Lung (tissue), 12 donors: ENCODE data around the gene ASPM. TPM values are rescaled to one million over a fixed set of nuclear protein-coding genes. Genes with fewer than 3 reads are reported as not detected.

Experiments
- ATAC-seq: fragments of 200-7000 bp; cut with Tn5 transposase; one replicate; pipeline ENCODE4 v1.9.1; 2020; ENCODE audit warnings: moderate number of reproducible peaks; ENCODE audit not compliant: insufficient read depth, low FRiP score
- DNase-seq, 3 donors: peaks; one replicate each; pipeline ENCODE4 v3.0.0-alpha.2; 2013 to 2017
- H3K27ac ChIP-seq, 2 donors: one replicate each; pipeline ENCODE4 v1.5.1; 2013; ENCODE audit warnings: mild to moderate bottlenecking in 2 of 2, moderate library complexity in 2 of 2, control low read depth in 1 of 2, inconsistent platforms in 1 of 2, low read depth in 1 of 2, low read length in 1 of 2
- H3K27me3 ChIP-seq, 3 donors: one replicate each; pipeline ENCODE4 v1.5.1; 2013; ENCODE audit warnings: low read length in 2 of 3; ENCODE audit not compliant: control insufficient read depth in 3 of 3, insufficient read depth in 3 of 3
- H3K36me3 ChIP-seq, 4 donors: one replicate each; pipeline ENCODE4 v1.5.1; 2013; ENCODE audit warnings: low read length in 4 of 4, mild to moderate bottlenecking in 1 of 4, moderate library complexity in 1 of 4; ENCODE audit not compliant: control insufficient read depth in 4 of 4, insufficient read depth in 4 of 4
- H3K4me1 ChIP-seq, 5 donors: one replicate each; pipeline ENCODE4 v1.5.1; 2013; ENCODE audit warnings: low read length in 5 of 5, mild to moderate bottlenecking in 2 of 5, moderate library complexity in 1 of 5; ENCODE audit not compliant: control insufficient read depth in 5 of 5, insufficient read depth in 5 of 5
- H3K4me3 ChIP-seq: one replicate; pipeline ENCODE4 v1.5.1; 2013; ENCODE audit warnings: mild to moderate bottlenecking, control low read depth, moderate library complexity
- H3K9ac ChIP-seq, 2 donors: one replicate each; pipeline ENCODE4 v1.5.1; 2013; ENCODE audit warnings: low read length in 2 of 2, control low read depth in 1 of 2; ENCODE audit not compliant: insufficient read depth in 1 of 2
- H3K9me3 ChIP-seq, 4 donors: one replicate each; pipeline ENCODE4 v1.5.1; 2013; ENCODE audit warnings: low read length in 3 of 4, mild to moderate bottlenecking in 1 of 4, moderate library complexity in 1 of 4; ENCODE audit not compliant: control insufficient read depth in 4 of 4, insufficient read depth in 3 of 4
- WGBS, 2 donors: extraction: QIAGEN DNeasy Blood & Tissue Kit; methylation state at CpG; one replicate each; pipeline ENCODE4 v1.1.7; 2013; 5-methylcytosine and 5-hydroxymethylcytosine counted together
- polyA plus RNA-seq, 2 donors: library from polyadenylated mRNA; stranded (reverse); fragments of 200-250 nt; gene quantifications; one replicate each; pipeline ENCODE4 v1.2.1, GENCODE V29; 2013
- total RNA-seq, 2 donors: library from RNA; depleted of rRNA in 1 of 2; stranded (reverse); fragments of >200 nt in 1 of 2; gene quantifications; one replicate each; pipeline ENCODE4 v1.2.1, GENCODE V29; 2014 to 2021
- TF ChIP-seq, protein P1 (sequence below): IDR thresholded peaks from 2 replicates; pipeline ENCODE4 v1.5.1; 2012; ENCODE audit warnings: mild to moderate bottlenecking; ENCODE audit errors: control extremely low read depth, extremely low read depth
- donor health status: control.
- donor health status: control.
- donor health status: Bipolar disorder and iron deficiency.
- donor health status: healthy.
- donor health status: DM: yes; HTN: yes; CAD: no.

ASPM gene
- total and polyA plus RNA-seq, 4 donors: 0.47 to 7.3 (median 0.55) TPM

DNA sequence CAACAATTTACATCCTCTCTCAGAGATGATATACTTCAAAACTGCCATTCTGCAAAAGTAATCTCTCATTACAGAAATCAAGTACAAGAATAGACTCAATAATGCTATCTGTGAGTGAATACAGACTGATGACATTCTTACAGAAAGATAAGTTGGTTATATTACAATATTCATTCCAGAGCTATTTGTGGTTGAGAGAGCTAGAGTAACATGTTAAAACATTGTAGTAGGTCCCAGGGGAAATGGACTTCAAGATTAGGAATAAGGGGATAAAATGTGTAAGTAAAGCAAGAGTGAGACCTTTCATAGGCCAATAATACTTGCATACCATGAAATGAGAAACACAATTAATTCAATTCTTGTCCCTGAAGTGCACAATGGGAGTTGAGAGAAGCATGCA lies 80.9 kb downstream of the ASPM start:
- Histone ChIP-seq H3K9me3 (peaks cover 0 to 4% (median 0%) of the 10 kb centered on the region in 4 donors), H3K27ac (no peak overlapping the region), H3K4me1 (no peaks in the 10 kb centered on the region), H3K27me3 (no peaks in the 10 kb centered on the region), H3K9ac (no peak overlapping the region), H3K36me3 (no peaks in the 10 kb centered on the region), H3K4me3 (no peak overlapping the region)
- TF ChIP-seq, protein P1, sequence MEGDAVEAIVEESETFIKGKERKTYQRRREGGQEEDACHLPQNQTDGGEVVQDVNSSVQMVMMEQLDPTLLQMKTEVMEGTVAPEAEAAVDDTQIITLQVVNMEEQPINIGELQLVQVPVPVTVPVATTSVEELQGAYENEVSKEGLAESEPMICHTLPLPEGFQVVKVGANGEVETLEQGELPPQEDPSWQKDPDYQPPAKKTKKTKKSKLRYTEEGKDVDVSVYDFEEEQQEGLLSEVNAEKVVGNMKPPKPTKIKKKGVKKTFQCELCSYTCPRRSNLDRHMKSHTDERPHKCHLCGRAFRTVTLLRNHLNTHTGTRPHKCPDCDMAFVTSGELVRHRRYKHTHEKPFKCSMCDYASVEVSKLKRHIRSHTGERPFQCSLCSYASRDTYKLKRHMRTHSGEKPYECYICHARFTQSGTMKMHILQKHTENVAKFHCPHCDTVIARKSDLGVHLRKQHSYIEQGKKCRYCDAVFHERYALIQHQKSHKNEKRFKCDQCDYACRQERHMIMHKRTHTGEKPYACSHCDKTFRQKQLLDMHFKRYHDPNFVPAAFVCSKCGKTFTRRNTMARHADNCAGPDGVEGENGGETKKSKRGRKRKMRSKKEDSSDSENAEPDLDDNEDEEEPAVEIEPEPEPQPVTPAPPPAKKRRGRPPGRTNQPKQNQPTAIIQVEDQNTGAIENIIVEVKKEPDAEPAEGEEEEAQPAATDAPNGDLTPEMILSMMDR: no peak
- ATAC-seq: no peak
- DNase-seq: no peak

DNA sequence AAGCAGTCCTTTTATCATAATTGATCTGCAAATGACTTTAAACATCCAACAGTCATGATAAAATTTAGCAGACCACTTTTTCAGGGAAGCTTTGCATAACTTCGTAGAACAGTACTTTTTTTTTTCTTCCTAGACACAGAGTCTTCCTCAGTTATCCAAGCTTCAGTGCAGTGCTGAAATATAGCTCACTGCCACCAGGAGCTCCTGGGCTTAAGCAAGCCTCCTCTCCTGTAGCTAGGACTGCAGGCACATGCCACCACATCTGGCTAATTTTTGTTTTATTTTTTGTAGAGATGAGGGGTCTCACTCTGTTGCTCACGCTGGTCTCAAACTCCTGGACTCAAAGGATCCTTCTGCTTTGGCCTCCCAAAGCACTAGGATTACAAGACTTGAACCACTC lies 83.3 kb downstream of the ASPM start:
- TF ChIP-seq, protein P1: no peak
- Histone ChIP-seq H3K4me3 (no peak overlapping the region), H3K9me3 (no peaks in the 10 kb centered on the region), H3K9ac (no peak overlapping the region), H3K36me3 (no peaks in the 10 kb centered on the region), H3K27me3 (no peaks in the 10 kb centered on the region), H3K27ac (no peak overlapping the region), H3K4me1 (no peaks in the 10 kb centered on the region)
- 74 to 88% methylated on average over 2 of the region's 2 CpGs for WGBS, 2 donors
- DNase-seq: no peak
- no peak for ATAC-seq

DNA sequence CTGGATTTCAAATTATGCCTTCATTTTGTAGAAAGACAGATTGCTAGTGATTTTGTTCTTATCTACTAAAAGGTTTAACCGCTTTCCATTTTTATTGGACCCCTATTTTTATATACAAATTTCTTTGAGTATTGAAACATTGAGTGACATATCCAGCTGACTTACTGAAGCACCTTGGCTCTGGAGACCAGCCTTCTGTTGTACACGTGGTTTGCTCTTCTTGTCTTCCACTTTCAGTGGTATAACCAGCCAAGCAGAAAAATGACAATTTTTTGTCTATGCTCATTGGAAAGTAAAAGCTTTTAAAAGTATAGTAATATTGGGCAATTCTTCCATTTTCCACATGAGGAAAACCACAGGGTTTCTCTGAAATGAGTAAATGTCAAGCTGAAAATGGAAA lies 83.8 kb downstream of the ASPM start:
- 80 to 82% methylated on average over 2 of the region's 2 CpGs for WGBS, 2 donors
- Histone ChIP-seq H3K4me3 (no peak overlapping the region), H3K27me3 (no peaks in the 10 kb centered on the region), H3K9me3 (no peaks in the 10 kb centered on the region), H3K9ac (no peak overlapping the region), H3K27ac (no peak overlapping the region), H3K36me3 (no peaks in the 10 kb centered on the region), H3K4me1 (no peaks in the 10 kb centered on the region)
- DNase-seq: no peak
- ATAC-seq: no peak
- TF ChIP-seq, protein P1: no peak

DNA sequence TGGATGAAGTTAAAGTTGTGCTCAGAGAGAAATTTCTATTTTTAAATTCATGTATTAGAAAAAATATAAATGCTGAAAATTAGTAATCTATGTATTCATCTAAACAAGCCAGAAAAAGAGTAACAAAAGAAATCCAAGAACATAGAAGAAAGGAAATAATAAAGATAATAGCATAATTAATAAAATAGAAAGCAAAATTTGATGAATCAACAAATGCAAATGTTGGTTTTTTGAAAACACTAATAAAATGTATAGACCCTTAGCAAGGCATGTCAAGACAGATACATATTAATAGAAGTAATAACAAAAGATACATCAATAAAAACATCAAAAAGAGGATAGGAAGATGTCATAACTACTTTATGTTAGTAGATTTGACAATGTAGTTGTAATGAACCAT lies 97.4 kb downstream of the ASPM start:
- no peaks in the 10 kb centered on the region for H3K9me3 ChIP-seq
- no peak overlapping the region for H3K4me3 ChIP-seq
- no peaks in the 10 kb centered on the region for H3K27me3 ChIP-seq
- no peak for ATAC-seq
- H3K9ac ChIP-seq: no peak overlapping the region
- no peak for DNase-seq
- no peaks in the 10 kb centered on the region for H3K4me1 ChIP-seq
- no peaks in the 10 kb centered on the region for H3K36me3 ChIP-seq
- H3K27ac ChIP-seq: no peak overlapping the region
- TF ChIP-seq, protein P1: no peak
